GM12878 (cell line): ENCODE results near the gene PDE3B. TPM values are rescaled to one million over a fixed set of nuclear protein-coding genes. Genes with fewer than 3 reads are reported as not detected.

Experiments
- ATAC-seq: fragments of 200-7000 bp; cut with Tn5 transposase; 3 replicates; pipeline ENCODE4 v1.9.1; 2020; ENCODE audit warnings: mild to moderate bottlenecking, moderate library complexity
- BruUV-seq: library from RNA; stranded (reverse); fragments of 400-500 nt; replicated peaks from 2 replicates; lab custom pipeline; 2021; lab: Mats Ljungman, UMichigan
- CTCF ChIA-PET: fragments of 300-600 bp; sonication (Branson Sonifier 250); formaldehyde crosslinking; extraction: SDS; loops from one replicate; lab custom pipeline; 2021; ENCODE audit warnings: inconsistent platforms; lab: Yijun Ruan, JAX
- POLR2A ChIA-PET: fragments of 350-600 bp; formaldehyde crosslinking; extraction: SDS; loops from one replicate; lab custom pipeline; 2021; ENCODE audit warnings: inconsistent platforms; lab: Charles Lee
- RAD21 ChIA-PET: fragments of 300-600 bp; sonication (Branson Sonifier 250); formaldehyde crosslinking; loops from one replicate; lab custom pipeline; 2023; ENCODE audit warnings: antibody characterized with exemption; ENCODE audit not compliant: unreplicated experiment; lab: Charles Lee
- SMC1A ChIA-PET: fragments of 300-600 bp; sonication (Branson Sonifier 250); formaldehyde crosslinking; loops from one replicate; lab custom pipeline; 2023; ENCODE audit not compliant: unreplicated experiment, uncharacterized antibody; lab: Charles Lee
- DNase-seq: peaks from one replicate; pipeline ENCODE4 v3.0.0-alpha.2; 2011; ENCODE audit warnings: low read depth, low spot score
- FAIRE-seq: peaks from 3 replicates; lab custom pipeline; 2011; peaks lifted over from hg19 to GRCh38; lab: Jason Lieb, UNC
- H2AFZ ChIP-seq: 2 replicates; pipeline ENCODE4 v1.6.0; 2011; ENCODE audit warnings: low read depth, low read length, control low read depth; ENCODE audit not compliant: control insufficient read depth
- H3K27ac ChIP-seq: 2 replicates; pipeline ENCODE4 v1.5.1; 2011; ENCODE audit warnings: control low read depth; ENCODE audit not compliant: control insufficient read depth, insufficient read depth
- H3K27me3 ChIP-seq, 2 experiments: replicated peaks in 1 of 2; 2 replicates each; pipeline versions ENCODE4 v1.6.0 to v1.6.1; 2011; ENCODE audit warnings: low read length in 1 of 2; ENCODE audit not compliant: control insufficient read depth in 2 of 2, insufficient read depth in 2 of 2
- H3K36me3 ChIP-seq, 2 experiments: 2 replicates each; pipeline ENCODE4 v1.5.1; 2011; ENCODE audit warnings: low read length in 1 of 2; ENCODE audit not compliant: control insufficient read depth in 2 of 2, insufficient read depth in 2 of 2
- H3K4me1 ChIP-seq: 2 replicates; pipeline ENCODE4 v1.6.1; 2011; ENCODE audit warnings: mild to moderate bottlenecking, low read length, moderate library complexity, mixed read lengths; ENCODE audit not compliant: control insufficient read depth, insufficient read depth
- H3K4me2 ChIP-seq: 2 replicates; pipeline ENCODE4 v1.6.0; 2011; ENCODE audit warnings: control low read depth; ENCODE audit not compliant: control insufficient read depth, insufficient read depth
- H3K4me3 ChIP-seq: fragments of 200-600 bp; sonication (generic); 2 replicates; pipeline ENCODE4 v1.5.1; 2016
- H3K79me2 ChIP-seq: 2 replicates; pipeline ENCODE4 v1.6.0; 2011; ENCODE audit warnings: low read length; ENCODE audit not compliant: control insufficient read depth, insufficient read depth
- H3K9ac ChIP-seq: 2 replicates; pipeline ENCODE4 v1.8.0; 2011; ENCODE audit warnings: low read length, control low read depth, mixed read lengths; ENCODE audit not compliant: control insufficient read depth, insufficient read depth
- H3K9me3 ChIP-seq: replicated peaks from 3 replicates; pipeline ENCODE4 v1.5.1; 2011; ENCODE audit warnings: mild to moderate bottlenecking, low read length; ENCODE audit not compliant: control insufficient read depth, insufficient read depth
- H4K20me1 ChIP-seq: 2 replicates; pipeline ENCODE4 v1.6.0; 2011; ENCODE audit not compliant: control insufficient read depth, insufficient read depth
- CBFB ChIP-seq: IDR thresholded peaks from 2 replicates; pipeline ENCODE4 v1.6.1; 2016; ENCODE audit warnings: antibody characterized with exemption, low read depth
- IKZF2 ChIP-seq, 2 experiments: fragments of 450-650 bp; IDR thresholded peaks; 2 replicates each; pipeline ENCODE4 v1.6.1; 2017; ENCODE audit warnings: mild to moderate bottlenecking in 2 of 2, moderate library complexity in 2 of 2
- MEF2A ChIP-seq: IDR thresholded peaks from 2 replicates; pipeline ENCODE4 v1.6.1; 2011; ENCODE audit warnings: low read depth, mild to moderate bottlenecking, low read length, moderate library complexity; ENCODE audit not compliant: insufficient read depth
- MTA3 ChIP-seq: IDR thresholded peaks from 2 replicates; pipeline ENCODE4 v1.6.1; 2012; ENCODE audit warnings: low read length, inconsistent platforms, borderline replicate concordance
- MYB ChIP-seq: fragments of 150-350 bp; IDR thresholded peaks from 2 replicates; pipeline ENCODE4 v1.6.1; 2014; ENCODE audit warnings: mild to moderate bottlenecking, low read depth, low read length, borderline replicate concordance
- RAD21 ChIP-seq: IDR thresholded peaks from 2 replicates; pipeline ENCODE4 v1.6.1; 2011; ENCODE audit warnings: mild to moderate bottlenecking, low read depth, low read length, moderate library complexity; ENCODE audit not compliant: insufficient read depth
- RELA ChIP-seq: fragments of 450-650 bp; IDR thresholded peaks from 2 replicates; pipeline ENCODE4 v1.8.0; 2014; ENCODE audit warnings: borderline replicate concordance; ENCODE audit not compliant: partially characterized antibody
- RFX5 ChIP-seq: IDR thresholded peaks from 2 replicates; pipeline ENCODE4 v1.6.1; 2011; ENCODE audit warnings: low read depth, low read length, improper control_type of control experiment
- SMARCA5 ChIP-seq: fragments of 450-650 bp; IDR thresholded peaks from 2 replicates; pipeline ENCODE4 v1.6.1; 2017; ENCODE audit warnings: mild to moderate bottlenecking
- WGBS: methylation state at CpG from one replicate; pipeline ENCODE4 v1.1.6; 2016; ENCODE audit warnings: low lambda C conversion rate; ENCODE audit not compliant: insufficient replicate concordance, insufficient coverage; ENCODE audit errors: missing lambda C conversion rate; 5-methylcytosine and 5-hydroxymethylcytosine counted together
- in situ Hi-C: fragments of 300-500 bp; cut with MboI; formaldehyde crosslinking; loops from 9 replicates; pipeline ENCODE4 v1.14.3; 2018; ENCODE audit warnings: mixed read lengths
- intact Hi-C: fragments of 100-400 bp; cut with micrococcal nuclease; formaldehyde crosslinking; loops from one replicate; pipeline ENCODE4 v1.14.2; 2022; ENCODE audit not compliant: unreplicated experiment
- polyA plus RNA-seq, 11 experiments: library from polyadenylated mRNA; depleted of rRNA in 4 of 11; unstranded in 6 of 11; stranded (reverse) in 5 of 11; fragments of >200 nt; fragmentation: Nextera tagmentation in 4 of 11; fragmentation: Illumina TruSeq in 1 of 11; extraction: Ambion mirVana in 4 of 11; extraction: Trizol in 1 of 11; gene quantifications; 1 replicate in 1 of 11; 2 replicates in 10 of 11; pipeline versions ENCODE4 v1.2.1 to v1.2.3, GENCODE V29; 2011 to 2016; ENCODE audit warnings: inconsistent platforms in 2 of 11, missing spikeins in 2 of 11, low read depth in 1 of 11
- total RNA-seq, 4 experiments: library from RNA; depleted of rRNA in 3 of 4; stranded (reverse); fragments of >200 nt in 3 of 4; fragmentation: Illumina TruSeq in 1 of 4; extraction: Trizol in 1 of 4; gene quantifications; 2 replicates each; pipeline versions ENCODE4 v1.2.1 to v1.2.3, GENCODE V29; 2013 to 2021
- TF ChIP-seq, protein P1 (sequence below): IDR thresholded peaks from 2 replicates; pipeline ENCODE4 v1.6.1; 2012; ENCODE audit warnings: low read depth, low read length, improper control_type of control experiment
- TF ChIP-seq, protein P2 (sequence below): fragments of 450-650 bp; IDR thresholded peaks from 2 replicates; pipeline ENCODE4 v1.6.1; 2017; ENCODE audit warnings: antibody characterized with exemption, mild to moderate bottlenecking, moderate library complexity
- TF ChIP-seq, protein P3 (sequence below): fragments of 450-650 bp; IDR thresholded peaks from 2 replicates; pipeline ENCODE4 v1.6.1; 2017; ENCODE audit warnings: mild to moderate bottlenecking

Gene PDE3B
- total and polyA plus RNA-seq, 10 of the 15 experiments (the other 5 are each of a cell fraction or from before 2014, with no cell fraction given): 0.04 to 3.1 (median 1.9) TPM

DNA sequence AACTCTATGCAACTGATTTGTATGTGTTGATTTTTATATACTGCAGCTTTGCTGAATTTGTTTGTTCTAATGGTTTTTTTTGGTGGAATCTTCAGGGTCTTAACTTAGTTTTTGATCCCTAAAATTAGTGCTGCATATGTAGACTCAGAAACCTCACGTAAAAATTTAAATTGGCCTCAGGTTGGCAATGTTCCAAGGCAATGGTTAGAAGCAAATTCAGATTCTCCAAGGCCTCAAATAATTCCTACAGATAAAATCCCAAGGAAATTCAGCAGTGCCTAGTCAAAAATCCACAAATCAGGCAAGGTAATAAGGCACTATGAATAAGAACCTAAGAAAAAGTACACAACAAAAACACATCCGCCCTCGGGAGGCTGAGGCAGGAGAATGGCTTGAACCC, 9.5 kb downstream of the PDE3B start:
- Histone ChIP-seq H3K4me1 (no peaks in the 10 kb centered on the region), H3K27ac (no peak overlapping the region), H3K4me2 (no peak overlapping the region), H3K4me3 (no peak overlapping the region), H2AFZ (no peak overlapping the region), H3K9me3 (no peaks in the 10 kb centered on the region), H3K79me2 (no peaks in the 10 kb centered on the region), H4K20me1 (no peaks in the 10 kb centered on the region), H3K9ac (no peak overlapping the region), H3K27me3 (no peaks in the 10 kb centered on the region), H3K36me3 (no peaks in the 10 kb centered on the region)
- FAIRE-seq: no peak
- SMC1A ChIA-PET: no interaction called here
- no TSS peak for BruUV-seq
- no peak for ATAC-seq
- intact Hi-C loops (no loop called here), in situ Hi-C loops (no loop called here)
- POLR2A ChIA-PET: no interaction called here
- CTCF ChIA-PET: interaction anchor here (0.7 kb wide), 1 partner anchor 60 kb away, joined by 3 read pairs; no protein-coding TSS in a partner anchor
- no peak for DNase-seq
- RAD21 ChIA-PET: no interaction called here
- 84% methylated on average over 3 of the region's 3 CpGs for WGBS
- TF ChIP-seq MTA3 (no peak), RFX5 (no peak)
- TF ChIP-seq, protein P1, sequence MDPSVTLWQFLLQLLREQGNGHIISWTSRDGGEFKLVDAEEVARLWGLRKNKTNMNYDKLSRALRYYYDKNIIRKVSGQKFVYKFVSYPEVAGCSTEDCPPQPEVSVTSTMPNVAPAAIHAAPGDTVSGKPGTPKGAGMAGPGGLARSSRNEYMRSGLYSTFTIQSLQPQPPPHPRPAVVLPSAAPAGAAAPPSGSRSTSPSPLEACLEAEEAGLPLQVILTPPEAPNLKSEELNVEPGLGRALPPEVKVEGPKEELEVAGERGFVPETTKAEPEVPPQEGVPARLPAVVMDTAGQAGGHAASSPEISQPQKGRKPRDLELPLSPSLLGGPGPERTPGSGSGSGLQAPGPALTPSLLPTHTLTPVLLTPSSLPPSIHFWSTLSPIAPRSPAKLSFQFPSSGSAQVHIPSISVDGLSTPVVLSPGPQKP: no peak
- TF ChIP-seq, all 136 proteins: peak for 0

DNA sequence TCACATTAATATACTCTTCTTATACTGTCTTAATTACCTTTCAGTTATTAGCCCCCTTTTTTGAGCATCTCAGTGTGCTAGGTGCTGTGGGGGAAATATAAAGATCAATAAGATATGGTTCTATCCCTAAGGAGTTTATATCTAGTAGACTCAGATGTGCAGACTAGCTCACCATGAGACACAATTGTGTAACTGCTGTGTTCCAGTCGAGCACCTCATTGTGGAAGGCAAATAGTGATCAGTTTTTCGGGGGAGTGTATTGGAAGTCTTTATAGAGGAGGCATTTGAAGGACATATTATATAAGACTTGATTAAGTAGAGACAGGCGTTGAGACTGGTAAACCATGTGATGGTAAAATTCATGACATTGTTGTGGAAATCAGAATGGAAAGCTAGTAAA, 11.8 kb downstream of the PDE3B start:
- ChIA-PET POLR2A (no interaction called here), SMC1A (no interaction called here), CTCF (no interaction called here), RAD21 (no interaction called here)
- in situ Hi-C loops (no loop called here), intact Hi-C loops (no loop called here)
- WGBS: 46% methylated on average over 3 of the region's 3 CpGs
- no TSS peak for BruUV-seq
- Histone ChIP-seq H3K27me3 (no peaks in the 10 kb centered on the region), H3K27ac (no peak overlapping the region), H2AFZ (no peak overlapping the region), H3K79me2 (no peaks in the 10 kb centered on the region), H3K4me3 (no peak overlapping the region), H3K4me2 (no peak overlapping the region), H3K9me3 (no peaks in the 10 kb centered on the region), H3K9ac (no peak overlapping the region), H3K4me1 (no peaks in the 10 kb centered on the region), H3K36me3 (no peaks in the 10 kb centered on the region), H4K20me1 (no peaks in the 10 kb centered on the region)
- FAIRE-seq (no peak), DNase-seq (no peak), ATAC-seq (no peak)
- TF ChIP-seq, protein P2, sequence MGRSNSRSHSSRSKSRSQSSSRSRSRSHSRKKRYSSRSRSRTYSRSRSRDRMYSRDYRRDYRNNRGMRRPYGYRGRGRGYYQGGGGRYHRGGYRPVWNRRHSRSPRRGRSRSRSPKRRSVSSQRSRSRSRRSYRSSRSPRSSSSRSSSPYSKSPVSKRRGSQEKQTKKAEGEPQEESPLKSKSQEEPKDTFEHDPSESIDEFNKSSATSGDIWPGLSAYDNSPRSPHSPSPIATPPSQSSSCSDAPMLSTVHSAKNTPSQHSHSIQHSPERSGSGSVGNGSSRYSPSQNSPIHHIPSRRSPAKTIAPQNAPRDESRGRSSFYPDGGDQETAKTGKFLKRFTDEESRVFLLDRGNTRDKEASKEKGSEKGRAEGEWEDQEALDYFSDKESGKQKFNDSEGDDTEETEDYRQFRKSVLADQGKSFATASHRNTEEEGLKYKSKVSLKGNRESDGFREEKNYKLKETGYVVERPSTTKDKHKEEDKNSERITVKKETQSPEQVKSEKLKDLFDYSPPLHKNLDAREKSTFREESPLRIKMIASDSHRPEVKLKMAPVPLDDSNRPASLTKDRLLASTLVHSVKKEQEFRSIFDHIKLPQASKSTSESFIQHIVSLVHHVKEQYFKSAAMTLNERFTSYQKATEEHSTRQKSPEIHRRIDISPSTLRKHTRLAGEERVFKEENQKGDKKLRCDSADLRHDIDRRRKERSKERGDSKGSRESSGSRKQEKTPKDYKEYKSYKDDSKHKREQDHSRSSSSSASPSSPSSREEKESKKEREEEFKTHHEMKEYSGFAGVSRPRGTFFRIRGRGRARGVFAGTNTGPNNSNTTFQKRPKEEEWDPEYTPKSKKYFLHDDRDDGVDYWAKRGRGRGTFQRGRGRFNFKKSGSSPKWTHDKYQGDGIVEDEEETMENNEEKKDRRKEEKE: no peak
- TF ChIP-seq SMARCA5: no peak
- no peak for TF ChIP-seq IKZF2 (IDR thresholded peaks at IDR 0.05)
- TF ChIP-seq MYB: no peak
- no peak for TF ChIP-seq RELA
- TF ChIP-seq CBFB: no peak
- TF ChIP-seq, protein P3, sequence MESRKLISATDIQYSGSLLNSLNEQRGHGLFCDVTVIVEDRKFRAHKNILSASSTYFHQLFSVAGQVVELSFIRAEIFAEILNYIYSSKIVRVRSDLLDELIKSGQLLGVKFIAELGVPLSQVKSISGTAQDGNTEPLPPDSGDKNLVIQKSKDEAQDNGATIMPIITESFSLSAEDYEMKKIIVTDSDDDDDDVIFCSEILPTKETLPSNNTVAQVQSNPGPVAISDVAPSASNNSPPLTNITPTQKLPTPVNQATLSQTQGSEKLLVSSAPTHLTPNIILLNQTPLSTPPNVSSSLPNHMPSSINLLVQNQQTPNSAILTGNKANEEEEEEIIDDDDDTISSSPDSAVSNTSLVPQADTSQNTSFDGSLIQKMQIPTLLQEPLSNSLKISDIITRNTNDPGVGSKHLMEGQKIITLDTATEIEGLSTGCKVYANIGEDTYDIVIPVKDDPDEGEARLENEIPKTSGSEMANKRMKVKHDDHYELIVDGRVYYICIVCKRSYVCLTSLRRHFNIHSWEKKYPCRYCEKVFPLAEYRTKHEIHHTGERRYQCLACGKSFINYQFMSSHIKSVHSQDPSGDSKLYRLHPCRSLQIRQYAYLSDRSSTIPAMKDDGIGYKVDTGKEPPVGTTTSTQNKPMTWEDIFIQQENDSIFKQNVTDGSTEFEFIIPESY: no peak
- no peak for TF ChIP-seq MEF2A
- no peak for TF ChIP-seq RAD21
